AG04449 (cell line): Measurements from ENCODE around the gene DGKI.

Experiments
- CTCF ChIA-PET: fragments of 350-600 bp; formaldehyde crosslinking; extraction: SDS; loops from one replicate; lab custom pipeline; 2021; ENCODE audit warnings: antibody characterized with exemption; lab: Yijun Ruan, JAX
- POLR2A ChIA-PET: fragments of 400-600, 350-600 bp; formaldehyde crosslinking; extraction: SDS; loops from one replicate; lab custom pipeline; 2020; ENCODE audit warnings: antibody characterized with exemption, inconsistent platforms; lab: Yijun Ruan, JAX
- DNase-seq: peaks from one replicate; pipeline ENCODE4 v3.0.0-alpha.2; 2010; ENCODE audit warnings: low read depth, low spot score
- H3K4me3 ChIP-seq: 2 replicates; pipeline ENCODE4 v1.5.1; 2011; ENCODE audit warnings: low read depth, mild to moderate bottlenecking, control low read depth, low read length
- CTCF ChIP-seq: IDR thresholded peaks from one replicate; pipeline ENCODE4 v1.5.1; 2011; ENCODE audit warnings: mild to moderate bottlenecking, moderate library complexity, low read length, control low read depth, inconsistent platforms; ENCODE audit not compliant: insufficient read depth; ENCODE audit errors: missing control alignments

The DGKI gene

GRCh38 chr7:137482466-137482865 lies 364.3 kb downstream of the DGKI start:
- DNase-seq: no peak
- CTCF ChIA-PET: interaction anchor here (1.0 kb wide), 1 partner anchor 109 kb away, joined by 3 read pairs; no protein-coding TSS in a partner anchor
- TF ChIP-seq CTCF: no peak
- H3K4me3 ChIP-seq: no peak overlapping the region
- POLR2A ChIA-PET: no interaction called here

- POLR2A ChIA-PET: no interaction called here
- DNase-seq: no peak
- no peak for TF ChIP-seq CTCF
- H3K4me3 ChIP-seq: no peak overlapping the region
- CTCF ChIA-PET: no interaction called here
Observed at GRCh38 chr7:137480824-137481365, 365.9 kb downstream of the DGKI start.

GRCh38 chr7:137480401-137480800 lies 366.4 kb downstream of the DGKI start:
- ChIA-PET POLR2A (no interaction called here), CTCF (no interaction called here)
- no peak for DNase-seq
- no peak overlapping the region for H3K4me3 ChIP-seq
- no peak for TF ChIP-seq CTCF

GRCh38 chr7:137476937-137477336 lies 369.8 kb downstream of the DGKI start:
- no peak for DNase-seq
- no peak overlapping the region for H3K4me3 ChIP-seq
- no peak for TF ChIP-seq CTCF
- POLR2A ChIA-PET: interaction anchor here (0.7 to 1.1 kb wide), 4 partner anchors 15 to 330 kb away, joined by 3 to 4 read pairs (median 4); no protein-coding TSS in a partner anchor
- CTCF ChIA-PET: interaction anchor here (0.8 to 2.1 kb wide), 3 partner anchors 9 to 119 kb away, joined by 3 to 12 read pairs (median 3); no protein-coding TSS in a partner anchor

GRCh38 chr7:137475966-137476365 lies 370.8 kb downstream of the DGKI start:
- no peak for TF ChIP-seq CTCF
- H3K4me3 ChIP-seq: no peak overlapping the region
- no peak for DNase-seq
- CTCF ChIA-PET: interaction anchor here (2.1 kb wide), 1 partner anchor 21 kb away, joined by 12 read pairs; no protein-coding TSS in a partner anchor
- POLR2A ChIA-PET: interaction anchor here (1.0 kb wide), 1 partner anchor 116 kb away, joined by 4 read pairs; no protein-coding TSS in a partner anchor

GRCh38 chr7:137474540-137475026 lies 372.2 kb downstream of the DGKI start:
- no peak for TF ChIP-seq CTCF
- POLR2A ChIA-PET: no interaction called here
- CTCF ChIA-PET: interaction anchor here (0.8 to 0.9 kb wide), 2 partner anchors 20 to 117 kb away, joined by 3 read pairs; no protein-coding TSS in a partner anchor
- DNase-seq: no peak
- no peak overlapping the region for H3K4me3 ChIP-seq
